T-helper 2 cell treated with Interferon-gamma antibody and Interleukin-4, amounts not matched to agents 5 μg/mL and 100 μg/mL, for 36 hours (primary cell): ENCODE results near the gene NRP2.

ENCODE experiments used
- DNase-seq: peaks from one replicate; pipeline ENCODE4 v3.0.0; 2021; ENCODE audit warnings: low spot score
- H3K27ac Mint-ChIP-seq: one replicate; pipeline ENCODE4 v1.8.0; 2021; ENCODE audit warnings: mild to moderate bottlenecking, mixed read lengths
- H3K27me3 Mint-ChIP-seq: one replicate; pipeline ENCODE4 v1.8.0; 2021; ENCODE audit warnings: low read depth, mixed read lengths
- H3K36me3 Mint-ChIP-seq: one replicate; pipeline ENCODE4 v1.8.0; 2021; ENCODE audit warnings: low read depth, mixed read lengths
- H3K4me1 Mint-ChIP-seq: one replicate; pipeline ENCODE4 v1.8.0; 2021; ENCODE audit warnings: low read depth, mixed read lengths
- H3K4me3 Mint-ChIP-seq: one replicate; pipeline ENCODE4 v1.8.0; 2022; ENCODE audit warnings: mild to moderate bottlenecking, moderate library complexity, mixed read lengths
- H3K9me3 Mint-ChIP-seq: one replicate; pipeline ENCODE4 v1.8.0; 2021; ENCODE audit warnings: mixed read lengths

The NRP2 gene

GRCh38 chr2:205808486-205809121 lies 126.3 kb downstream of the NRP2 start:
- DNase-seq = no peak
- H3K36me3 Mint-ChIP-seq = no peaks in the 10 kb centered on the region
- H3K27me3 Mint-ChIP-seq = peaks cover 20% of the 10 kb centered on the region
- no peaks in the 10 kb centered on the region for H3K4me1 Mint-ChIP-seq
- no peak overlapping the region for H3K4me3 Mint-ChIP-seq
- no peaks in the 10 kb centered on the region for H3K9me3 Mint-ChIP-seq
- no peak overlapping the region for H3K27ac Mint-ChIP-seq

- Mint-ChIP-seq H3K4me1 (no peaks in the 10 kb centered on the region), H3K9me3 (no peaks in the 10 kb centered on the region), H3K36me3 (no peaks in the 10 kb centered on the region), H3K4me3 (no peak overlapping the region), H3K27ac (no peak overlapping the region), H3K27me3 (peaks cover 23% of the 10 kb centered on the region)
- no peak for DNase-seq
Observed at GRCh38 chr2:205811387-205811786, 129.1 kb downstream of the NRP2 start.

GRCh38 chr2:205814039-205814364 lies 131.7 kb downstream of the NRP2 start:
- no peak overlapping the region for H3K4me3 Mint-ChIP-seq
- H3K27ac Mint-ChIP-seq = no peak overlapping the region
- H3K4me1 Mint-ChIP-seq = no peaks in the 10 kb centered on the region
- H3K9me3 Mint-ChIP-seq = no peaks in the 10 kb centered on the region
- peaks cover 25% of the 10 kb centered on the region for H3K27me3 Mint-ChIP-seq
- no peak for DNase-seq
- H3K36me3 Mint-ChIP-seq = no peaks in the 10 kb centered on the region

GRCh38 chr2:205815673-205816072 lies 133.4 kb downstream of the NRP2 start:
- Mint-ChIP-seq H3K9me3 (no peaks in the 10 kb centered on the region), H3K4me3 (no peak overlapping the region), H3K36me3 (no peaks in the 10 kb centered on the region), H3K4me1 (no peaks in the 10 kb centered on the region), H3K27ac (no peak overlapping the region), H3K27me3 (peaks cover 20% of the 10 kb centered on the region)
- DNase-seq = no peak

GRCh38 chr2:205816268-205816667 lies 134.0 kb downstream of the NRP2 start:
- peaks cover 20% of the 10 kb centered on the region for H3K27me3 Mint-ChIP-seq
- no peak overlapping the region for H3K4me3 Mint-ChIP-seq
- DNase-seq = no peak
- H3K36me3 Mint-ChIP-seq = no peaks in the 10 kb centered on the region
- no peaks in the 10 kb centered on the region for H3K4me1 Mint-ChIP-seq
- H3K27ac Mint-ChIP-seq = no peak overlapping the region
- no peaks in the 10 kb centered on the region for H3K9me3 Mint-ChIP-seq

GRCh38 chr2:205822579-205822978 lies 140.3 kb downstream of the NRP2 start:
- Mint-ChIP-seq H3K27ac (no peak overlapping the region), H3K27me3 (peaks cover 6% of the 10 kb centered on the region), H3K4me1 (no peaks in the 10 kb centered on the region), H3K9me3 (no peaks in the 10 kb centered on the region), H3K36me3 (no peaks in the 10 kb centered on the region), H3K4me3 (no peak overlapping the region)
- no peak for DNase-seq

GRCh38 chr2:205827809-205828365 lies 145.6 kb downstream of the NRP2 start:
- Mint-ChIP-seq H3K4me3 (no peak overlapping the region), H3K9me3 (no peaks in the 10 kb centered on the region), H3K27ac (no peak overlapping the region), H3K27me3 (peaks cover 3% of the 10 kb centered on the region), H3K36me3 (no peaks in the 10 kb centered on the region), H3K4me1 (no peaks in the 10 kb centered on the region)
- no peak for DNase-seq

- H3K4me1 Mint-ChIP-seq = no peaks in the 10 kb centered on the region
- DNase-seq = no peak
- no peak overlapping the region for H3K4me3 Mint-ChIP-seq
- H3K9me3 Mint-ChIP-seq = no peaks in the 10 kb centered on the region
- H3K36me3 Mint-ChIP-seq = no peaks in the 10 kb centered on the region
- no peak overlapping the region for H3K27ac Mint-ChIP-seq
- H3K27me3 Mint-ChIP-seq = peaks cover 24% of the 10 kb centered on the region
Observed at GRCh38 chr2:205833864-205834263, 151.6 kb downstream of the NRP2 start.

GRCh38 chr2:205834796-205835195 lies 152.5 kb downstream of the NRP2 start:
- Mint-ChIP-seq H3K36me3 (no peaks in the 10 kb centered on the region), H3K27ac (no peak overlapping the region), H3K4me3 (no peak overlapping the region), H3K9me3 (no peaks in the 10 kb centered on the region), H3K4me1 (no peaks in the 10 kb centered on the region), H3K27me3 (peaks cover 24% of the 10 kb centered on the region)
- no peak for DNase-seq

GRCh38 chr2:205835251-205835791 lies 153.0 kb downstream of the NRP2 start:
- Mint-ChIP-seq H3K27ac (no peak overlapping the region), H3K9me3 (no peaks in the 10 kb centered on the region), H3K4me3 (no peak overlapping the region), H3K27me3 (peaks cover 26% of the 10 kb centered on the region), H3K4me1 (no peaks in the 10 kb centered on the region), H3K36me3 (no peaks in the 10 kb centered on the region)
- DNase-seq = no peak

- H3K27ac Mint-ChIP-seq = no peak overlapping the region
- H3K9me3 Mint-ChIP-seq = no peaks in the 10 kb centered on the region
- peaks cover 32% of the 10 kb centered on the region for H3K27me3 Mint-ChIP-seq
- no peak for DNase-seq
- H3K4me3 Mint-ChIP-seq = no peak overlapping the region
- H3K4me1 Mint-ChIP-seq = no peaks in the 10 kb centered on the region
- H3K36me3 Mint-ChIP-seq = no peaks in the 10 kb centered on the region
Observed at GRCh38 chr2:205835923-205836322, 153.6 kb downstream of the NRP2 start.

- H3K27me3 Mint-ChIP-seq = peaks cover 39% of the 10 kb centered on the region
- no peak overlapping the region for H3K4me3 Mint-ChIP-seq
- no peaks in the 10 kb centered on the region for H3K4me1 Mint-ChIP-seq
- no peaks in the 10 kb centered on the region for H3K9me3 Mint-ChIP-seq
- no peak for DNase-seq
- no peak overlapping the region for H3K27ac Mint-ChIP-seq
- no peaks in the 10 kb centered on the region for H3K36me3 Mint-ChIP-seq
Observed at GRCh38 chr2:205836477-205837221, 154.3 kb downstream of the NRP2 start.

GRCh38 chr2:205837663-205838062 lies 155.4 kb downstream of the NRP2 start:
- Mint-ChIP-seq H3K9me3 (no peaks in the 10 kb centered on the region), H3K27ac (no peak overlapping the region), H3K4me1 (no peaks in the 10 kb centered on the region), H3K4me3 (no peak overlapping the region), H3K27me3 (peaks cover 41% of the 10 kb centered on the region), H3K36me3 (no peaks in the 10 kb centered on the region)
- no peak for DNase-seq

GRCh38 chr2:205845446-205845845 lies 163.1 kb downstream of the NRP2 start:
- Mint-ChIP-seq H3K4me1 (no peaks in the 10 kb centered on the region), H3K27me3 (peaks cover 18% of the 10 kb centered on the region), H3K4me3 (no peak overlapping the region), H3K27ac (no peak overlapping the region), H3K9me3 (no peaks in the 10 kb centered on the region), H3K36me3 (no peaks in the 10 kb centered on the region)
- no peak for DNase-seq
